Astrocyte of the hippocampus (primary cell): ENCODE results near the gene SLC8A2.
"Not testable (repeated sequence)": the region's sequence is repeated elsewhere in the genome, so short reads cannot be mapped to it uniquely, and the experiment has no call there.

Experiments
- DNase-seq: peaks from one replicate; pipeline ENCODE4 v3.0.0; 2011; ENCODE audit warnings: low read depth, low spot score

Gene SLC8A2

DNA sequence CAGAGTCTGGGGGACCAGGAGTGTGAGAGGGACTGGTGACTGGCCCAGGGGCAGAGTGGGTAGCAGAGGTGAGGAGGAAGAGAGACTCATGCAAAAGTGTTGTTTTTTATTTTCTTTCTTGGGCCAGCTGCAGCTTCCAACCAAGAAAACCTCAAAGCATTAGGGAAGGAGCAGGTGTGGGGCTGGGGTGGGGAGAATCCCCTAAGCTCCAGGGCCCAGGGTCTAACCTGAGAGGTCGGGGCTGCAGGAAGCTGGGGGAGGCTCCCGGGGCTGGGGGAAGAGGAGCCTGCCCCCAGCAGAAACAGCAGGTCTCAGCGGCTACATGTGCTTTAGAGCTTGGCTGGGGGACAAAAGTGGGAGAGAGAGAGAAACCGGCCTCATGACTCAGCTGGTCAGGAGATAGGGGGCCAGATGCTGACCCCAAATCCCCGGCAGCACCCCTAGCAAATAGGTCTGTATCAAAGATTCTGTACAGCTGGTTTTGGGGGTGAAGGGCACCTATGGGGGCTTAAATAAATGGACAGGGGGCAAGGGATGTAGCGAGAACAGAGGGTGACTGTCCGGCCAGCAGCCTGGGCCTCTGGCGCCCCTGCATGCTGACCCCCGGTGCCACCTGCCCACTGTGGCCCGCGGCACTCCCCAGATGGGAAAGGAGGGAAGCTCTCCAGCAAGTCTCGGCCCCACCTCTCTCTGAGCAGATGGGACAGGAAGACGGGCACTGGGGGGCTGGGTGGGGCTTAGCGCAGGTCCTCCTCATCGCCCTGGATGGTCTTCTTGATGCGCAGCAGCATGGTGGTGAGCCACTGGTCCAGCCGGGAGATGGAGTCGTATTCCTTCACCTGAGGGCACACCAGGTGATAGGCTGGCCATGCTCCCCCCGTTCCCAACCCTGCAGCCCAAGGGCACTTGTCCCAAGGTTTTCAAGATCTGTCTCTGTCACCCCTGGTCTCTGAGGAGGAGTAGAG is 16.1 kb upstream of the SLC8A2 start:
- DNase-seq: no peak

DNA sequence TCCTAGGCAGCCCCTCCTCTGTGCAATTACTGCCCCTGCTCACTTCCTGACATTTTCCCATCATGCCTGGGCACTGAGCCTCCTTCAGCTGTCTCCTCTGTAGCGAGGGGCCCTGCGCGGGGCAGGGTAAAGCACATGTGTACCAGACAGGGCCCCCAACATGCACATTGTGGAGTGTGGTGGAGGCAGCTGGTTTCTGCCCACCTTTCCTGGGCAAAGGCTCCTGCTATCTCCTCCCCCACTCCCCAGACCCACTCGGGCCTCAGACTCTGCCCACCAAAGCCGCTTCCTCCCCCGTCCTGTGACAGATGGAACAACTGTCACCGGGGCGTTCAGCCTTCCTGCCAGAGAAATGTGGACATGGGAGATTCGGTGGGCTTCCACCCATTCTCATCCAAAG is 15.2 kb upstream of the SLC8A2 start:
- no peak for DNase-seq

DNA sequence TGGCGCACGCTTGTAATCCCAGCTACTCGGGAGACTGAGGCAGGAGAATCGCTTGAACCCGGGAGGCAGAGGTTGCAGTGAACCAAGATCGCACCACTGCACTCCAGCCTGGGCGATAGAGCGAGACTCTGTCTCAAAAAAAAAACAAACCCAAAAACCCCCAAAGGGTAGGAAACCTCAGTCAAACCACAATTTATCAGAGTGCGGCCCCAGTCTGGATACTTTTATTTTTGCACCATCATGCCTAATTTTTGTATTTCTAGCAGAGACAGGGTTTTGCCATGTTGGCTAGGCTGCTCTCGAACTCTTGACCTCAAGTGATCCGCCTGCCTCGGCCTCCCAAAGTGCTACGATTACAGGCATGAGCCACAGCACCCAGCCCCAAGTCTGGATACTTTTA is 14.5 kb upstream of the SLC8A2 start:
- DNase-seq: not testable (repeated sequence)

DNA sequence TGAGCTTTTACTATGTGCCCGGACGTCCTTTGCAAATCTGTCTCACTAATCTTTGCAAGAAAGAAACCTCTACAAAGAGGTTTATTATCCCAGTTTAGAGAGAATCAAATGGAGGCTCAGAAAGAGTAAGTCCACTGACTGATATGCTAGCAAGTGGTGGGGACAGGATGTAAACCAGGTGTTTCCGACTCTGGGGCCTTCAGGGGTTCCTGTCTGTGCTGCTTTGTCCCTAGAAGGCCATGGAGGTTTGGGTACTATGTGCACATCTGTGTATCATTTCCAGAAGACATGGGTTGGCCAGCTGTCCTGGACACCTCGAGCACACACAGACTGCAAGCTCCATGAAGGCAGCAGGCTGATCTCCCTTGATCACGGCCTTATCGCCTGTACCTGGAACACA is 13.5 kb upstream of the SLC8A2 start:
- DNase-seq: no peak

DNA sequence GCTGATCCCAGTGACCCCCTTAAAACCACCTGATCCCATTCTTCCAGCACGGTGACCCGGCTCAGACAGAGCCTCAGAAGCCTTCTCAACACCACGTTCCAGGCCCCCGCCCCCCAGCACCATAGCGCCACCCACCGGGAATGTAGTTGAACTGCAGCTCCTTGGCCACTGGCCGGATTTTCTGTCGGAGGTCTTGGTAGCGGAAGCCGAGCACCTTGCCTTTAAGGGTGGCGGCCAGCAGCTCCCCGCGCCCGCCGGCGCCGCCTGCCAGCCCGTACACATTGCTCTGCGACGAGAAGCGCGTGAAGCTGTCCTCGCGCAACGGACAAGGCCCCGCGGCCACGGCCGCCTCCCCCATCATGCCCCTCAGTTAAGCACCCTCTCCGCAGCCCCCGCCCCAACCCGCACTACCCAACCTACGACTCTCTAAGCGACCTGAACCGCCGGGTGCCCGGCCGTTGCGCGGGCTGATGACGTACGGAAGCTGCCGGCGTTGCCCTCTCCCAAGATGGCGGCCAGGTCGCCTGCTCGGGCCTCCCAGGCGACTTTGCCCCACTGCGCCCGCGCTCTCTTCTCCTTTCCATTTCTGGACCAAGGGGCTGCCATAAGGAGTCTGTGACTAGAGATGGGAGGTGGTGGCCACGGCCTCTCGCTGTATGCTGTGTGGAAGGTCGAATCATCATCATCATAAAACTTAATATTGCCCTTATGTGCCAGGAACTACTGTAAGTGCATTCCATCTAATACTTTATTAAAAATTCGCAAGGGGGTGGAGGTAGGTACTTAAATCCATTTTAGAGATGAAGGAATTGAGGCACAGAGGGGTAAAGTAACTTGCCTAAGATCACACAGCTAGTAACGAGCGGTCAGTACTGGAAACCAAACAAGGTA is 12.4 kb upstream of the SLC8A2 start, which contains the start of gene KPTN:
Gene KPTN, minus strand, starts transcription at position 420 of the 891 bp plus-strand sequence. Its CDS starts 59 bp downstream, at position 361.
- peak; percentile 97 for DNase-seq

DNA sequence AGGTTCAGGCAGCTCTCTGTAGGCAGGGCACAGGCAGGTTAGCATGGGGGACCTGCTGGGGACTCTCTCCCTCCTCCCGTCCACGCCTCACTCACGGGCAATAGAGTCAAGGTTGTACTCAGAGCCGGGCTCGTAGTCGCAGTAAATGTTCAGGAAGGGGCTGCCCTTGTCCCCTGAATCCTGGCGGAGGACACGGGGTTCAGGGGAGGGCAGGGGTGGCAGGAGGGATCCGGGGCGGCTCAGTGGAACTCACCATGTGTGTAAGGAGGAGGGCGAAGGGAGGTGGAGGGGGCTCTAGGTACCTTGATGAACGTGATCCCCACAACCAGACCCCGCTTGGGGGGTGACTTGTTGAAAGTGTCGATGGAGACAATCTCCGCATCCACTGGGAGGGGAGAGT is 11.5 kb upstream of the SLC8A2 start:
- no peak for DNase-seq

DNA sequence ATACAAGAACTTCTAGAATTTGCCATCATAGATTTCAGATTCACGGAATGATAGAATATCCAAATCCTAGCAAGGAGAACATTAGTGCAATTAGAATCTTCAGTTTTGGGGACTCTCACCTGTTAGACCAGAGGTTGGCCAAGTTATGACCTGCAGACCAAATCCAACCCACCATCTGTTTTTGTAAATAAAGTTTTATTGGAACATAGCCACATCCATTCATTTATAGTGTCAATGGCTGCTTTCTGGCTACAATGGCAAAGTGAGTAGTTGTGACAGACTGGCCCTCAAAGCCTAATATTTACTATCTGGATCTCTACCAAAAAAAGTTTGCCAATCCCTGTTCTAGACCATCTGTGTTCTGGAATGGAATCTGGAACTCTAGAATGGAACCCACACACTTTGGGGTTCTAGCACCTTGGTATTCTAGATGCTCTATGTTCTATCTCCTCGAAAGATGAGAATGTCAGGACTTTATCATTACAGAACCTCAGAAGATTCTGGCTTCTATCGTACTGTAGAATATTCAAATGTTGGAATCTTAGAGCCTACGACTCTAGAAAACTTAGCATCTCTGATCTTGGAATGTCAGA is 9.9 kb upstream of the SLC8A2 start:
- no peak for DNase-seq

DNA sequence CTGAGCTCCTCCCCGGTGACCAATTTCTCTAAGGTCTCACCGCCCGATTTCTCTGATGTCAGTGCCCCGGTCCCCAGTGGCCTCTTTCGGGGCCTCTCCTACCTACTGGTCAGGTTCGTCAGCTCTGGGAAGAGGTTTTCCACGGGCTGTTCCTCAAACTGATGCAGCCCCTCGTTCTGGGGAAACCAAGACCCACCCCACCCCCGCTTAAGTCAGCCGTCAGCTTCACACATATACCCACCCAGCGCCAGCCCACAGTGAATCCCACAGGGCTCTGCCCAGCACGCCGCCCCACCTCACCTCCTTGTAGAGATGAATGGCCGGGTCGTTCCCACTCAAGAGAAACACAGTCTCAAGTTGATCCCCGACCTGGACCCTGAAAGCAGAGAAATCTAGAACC is 9.0 kb upstream of the SLC8A2 start:
- DNase-seq: no peak

DNA sequence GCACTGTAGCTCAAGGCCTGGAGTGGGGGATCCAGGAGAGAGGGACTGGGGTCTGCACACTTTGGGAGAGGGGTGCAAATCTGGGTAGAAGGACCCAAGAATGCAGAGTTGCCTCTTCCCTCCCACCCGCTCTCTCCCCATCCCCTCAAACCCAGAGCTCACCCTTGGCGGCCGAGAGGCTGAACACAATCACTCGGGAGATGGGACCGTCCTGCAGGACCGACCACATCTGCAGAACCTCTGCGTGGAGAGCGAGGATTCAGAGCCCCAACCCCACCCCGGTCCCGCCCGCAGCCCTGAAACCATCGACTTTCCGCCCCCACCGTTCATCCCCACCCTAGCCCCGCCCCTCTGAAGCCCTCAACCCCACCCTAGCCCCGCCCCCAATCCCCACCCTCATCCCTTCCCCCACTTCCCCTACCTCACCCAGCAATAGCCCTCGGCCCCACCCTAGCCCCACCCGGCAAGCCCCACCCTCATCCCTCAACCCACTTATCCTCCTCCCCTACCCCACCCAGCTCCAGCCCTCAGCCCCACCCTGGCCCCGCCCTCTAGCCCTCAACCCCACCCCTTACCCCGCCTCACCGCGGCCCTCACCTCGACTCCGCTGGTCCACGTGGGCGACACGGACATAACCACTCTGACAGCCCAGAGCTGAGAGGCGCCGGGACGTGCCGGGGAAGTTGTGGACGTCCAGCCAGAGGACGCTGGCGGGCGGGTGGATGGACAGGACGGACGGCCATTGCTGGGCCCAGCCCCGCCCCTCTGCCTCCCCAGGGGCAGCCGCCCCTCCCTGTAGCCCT is 8.2 kb upstream of the SLC8A2 start:
- DNase-seq: peak; percentile 32

DNA sequence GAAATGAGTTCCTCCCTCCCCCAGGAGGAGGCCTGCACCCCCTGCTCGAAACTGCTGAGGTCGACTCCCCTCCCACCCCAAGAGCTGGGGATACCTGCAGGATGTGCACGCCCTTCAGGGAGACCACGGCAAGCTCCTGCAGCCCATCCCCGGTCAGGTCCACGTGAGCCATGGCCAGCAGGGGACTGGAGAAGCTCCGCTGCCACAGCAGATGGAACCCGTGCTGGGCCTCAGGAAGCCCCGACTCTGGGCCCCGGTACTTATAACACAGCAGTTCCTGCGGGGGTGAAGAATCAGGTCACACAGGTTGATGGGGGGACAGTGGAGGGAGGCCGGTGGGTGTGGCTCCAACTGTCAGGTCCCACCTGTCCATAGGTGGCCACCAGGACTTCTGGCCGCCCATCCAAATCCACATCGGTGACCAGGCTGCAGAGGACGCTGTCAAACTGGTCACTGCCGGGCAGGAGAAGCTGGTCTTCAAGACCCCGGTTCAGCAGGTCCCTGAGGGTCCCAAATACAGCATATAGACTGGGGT is 4.8 kb upstream of the SLC8A2 start:
- DNase-seq: no peak

DNA sequence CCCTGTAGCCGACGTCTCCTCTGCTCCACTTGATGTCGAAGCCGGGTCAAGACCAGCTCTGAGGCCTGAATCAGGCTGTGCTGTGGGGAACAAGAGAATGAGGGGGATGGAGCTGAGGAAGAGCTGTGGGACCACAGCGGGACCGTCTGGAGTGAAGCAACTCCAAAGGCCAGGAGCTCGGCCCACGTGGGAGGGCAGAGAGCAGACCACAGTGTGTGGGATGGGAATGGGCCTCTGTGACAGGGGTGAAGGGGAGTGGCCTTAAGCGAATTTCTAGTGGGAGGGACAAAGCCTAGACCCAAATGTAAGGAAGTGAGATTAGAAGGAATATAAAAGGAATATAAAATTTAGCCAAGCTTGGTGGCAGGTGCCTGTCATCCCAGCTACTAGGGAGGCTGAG is 3.8 kb upstream of the SLC8A2 start:
- no peak for DNase-seq

DNA sequence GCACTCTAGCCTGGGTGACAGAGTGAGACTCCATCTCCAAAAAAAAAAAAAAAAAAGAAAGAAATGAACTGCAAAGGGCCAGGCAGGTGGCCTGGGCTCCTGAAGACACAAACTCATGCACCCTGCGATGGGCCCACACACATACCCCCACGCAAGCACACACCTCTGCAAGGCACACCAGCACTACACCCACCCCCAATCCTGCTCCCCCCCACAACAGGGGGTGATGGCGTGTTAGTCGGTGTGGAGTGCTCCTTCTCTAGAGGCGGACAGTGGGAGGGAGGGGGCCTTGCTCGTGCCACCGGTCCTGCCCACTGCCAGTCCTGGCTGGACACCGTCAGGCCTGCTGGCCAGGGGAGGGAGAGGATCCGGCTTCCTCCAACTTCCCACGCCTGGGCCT is 1.6 kb upstream of the SLC8A2 start:
- no peak for DNase-seq

DNA sequence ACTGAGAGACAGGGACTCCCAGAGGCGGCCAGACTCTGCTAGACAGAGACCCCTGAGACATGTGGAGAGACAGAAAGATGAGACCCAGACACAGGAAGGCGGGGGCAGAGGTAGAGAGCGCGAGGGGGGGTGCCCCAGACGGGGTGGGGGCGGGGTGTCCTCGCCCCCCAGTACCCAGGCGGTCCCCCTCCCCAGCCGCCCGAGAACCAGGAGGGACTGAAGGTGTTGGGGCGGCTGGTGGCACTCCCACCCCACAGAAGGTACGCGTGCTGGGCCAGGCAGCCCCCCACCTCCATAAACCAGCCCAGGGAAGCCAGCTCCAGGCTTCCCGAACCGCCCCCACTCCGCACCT is 336 bp downstream of the SLC8A2 start:
- DNase-seq: no peak

DNA sequence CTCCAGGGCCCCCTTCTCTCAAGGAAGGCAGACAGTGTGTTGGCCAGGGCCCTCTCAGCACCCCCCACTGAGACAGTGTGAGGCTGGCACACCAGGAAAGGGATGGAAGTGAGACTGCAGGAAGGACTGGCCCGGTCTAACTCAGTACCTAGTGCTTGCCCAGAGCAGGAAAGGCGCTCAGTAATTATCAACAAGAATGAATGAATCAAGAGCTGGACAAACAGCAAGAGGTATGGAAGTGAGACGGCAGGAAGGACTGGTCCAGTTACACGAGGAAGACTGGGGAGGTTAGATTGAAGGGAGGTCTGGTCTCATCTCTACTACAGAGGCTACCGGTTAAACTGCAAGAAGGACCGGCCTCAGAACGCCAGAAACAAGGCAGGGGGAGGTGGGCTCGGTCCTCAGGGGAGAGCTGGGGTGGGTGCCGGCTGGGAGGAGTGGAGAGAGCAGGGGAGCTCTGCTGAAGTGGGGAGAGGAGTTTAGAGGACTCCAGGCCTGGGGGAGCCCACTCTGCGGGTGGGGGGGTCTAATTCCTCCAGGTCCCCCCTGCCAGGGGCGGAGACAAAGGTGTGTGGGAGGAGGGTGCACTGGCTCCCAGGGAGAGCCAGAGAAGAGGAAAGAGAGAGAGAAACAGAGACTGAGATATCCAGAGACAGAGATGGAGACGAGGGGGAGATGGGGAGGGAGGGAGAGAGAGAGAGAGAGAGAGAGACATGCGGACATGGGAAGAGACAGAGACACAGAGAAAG is 1.1 kb downstream of the SLC8A2 start:
- DNase-seq: no peak

DNA sequence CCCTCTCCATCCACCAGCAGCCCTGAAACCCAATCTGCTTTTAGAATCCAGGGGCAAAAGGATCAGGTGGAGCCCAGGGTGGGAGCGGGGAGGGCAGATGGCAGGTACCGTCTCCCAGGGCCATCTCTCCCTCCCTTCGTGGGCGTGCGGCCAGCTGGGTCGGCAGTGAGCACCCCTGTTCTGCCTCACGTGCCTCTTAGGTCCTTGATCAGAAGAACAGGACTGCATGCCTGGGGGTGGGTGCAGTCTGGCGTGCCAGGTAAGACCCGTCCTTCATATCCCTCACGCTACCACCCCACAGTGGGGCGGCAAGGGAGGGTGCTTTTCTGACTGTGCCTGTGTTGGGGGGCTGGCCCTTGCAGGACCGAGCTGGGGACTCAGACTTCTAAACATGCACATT is 2.0 kb downstream of the SLC8A2 start:
- no peak for DNase-seq

DNA sequence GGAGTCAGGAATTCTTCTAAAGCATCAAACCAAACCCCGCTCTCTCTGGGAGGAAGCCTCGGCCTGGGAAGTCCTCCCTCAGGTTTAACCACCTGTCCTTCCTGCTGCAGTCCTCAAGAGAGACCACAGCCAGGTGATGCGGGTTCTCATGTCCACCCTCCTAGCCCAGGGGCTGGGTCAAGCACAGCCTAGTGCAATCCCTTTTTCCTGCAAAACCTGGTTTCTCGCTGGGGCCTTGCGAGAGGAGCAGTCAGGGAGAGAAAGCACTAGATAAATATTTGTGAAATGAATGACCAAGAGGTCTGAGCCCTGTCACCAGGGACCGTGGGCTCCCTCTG is 2.4 kb downstream of the SLC8A2 start:
- DNase-seq: no peak

DNA sequence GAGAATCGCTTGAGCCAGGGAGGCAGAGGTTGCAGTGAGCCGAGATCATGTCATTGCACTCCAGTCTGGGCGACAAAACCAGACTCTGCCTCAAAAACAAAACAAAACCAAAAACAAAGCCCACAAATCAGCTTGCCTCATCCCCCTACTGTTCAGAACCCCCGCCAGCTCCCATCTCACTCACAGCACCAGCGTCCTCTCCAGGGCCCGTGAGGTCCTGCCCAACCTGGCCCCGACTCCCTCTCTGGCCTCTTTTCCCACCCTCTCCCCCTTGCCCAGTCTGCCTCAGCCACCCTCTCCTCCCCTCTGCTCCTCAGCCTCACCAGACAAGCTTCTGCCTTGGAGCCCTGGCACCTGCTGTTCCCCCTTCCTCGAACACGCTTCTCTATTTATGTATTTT is 3.8 kb downstream of the SLC8A2 start:
- no peak for DNase-seq

DNA sequence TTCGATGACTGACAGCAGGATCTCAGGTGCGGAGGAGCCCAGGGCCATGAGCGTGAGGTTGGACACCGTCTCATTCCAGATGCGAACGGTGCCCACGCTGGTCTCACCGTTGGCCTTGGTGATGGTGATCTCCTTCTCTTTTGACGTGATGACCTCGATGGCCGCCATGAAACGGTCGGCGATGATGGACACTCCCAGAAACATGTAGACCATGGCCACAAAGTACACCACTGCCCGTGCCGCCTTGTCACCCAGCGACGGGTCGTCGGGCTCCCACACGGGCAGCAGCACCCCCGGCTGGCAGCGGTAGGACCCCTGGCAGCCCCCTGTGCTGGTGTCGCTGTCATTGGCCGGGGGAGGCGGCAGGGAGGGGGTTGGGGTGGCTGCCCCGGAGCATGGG is 5.7 kb downstream of the SLC8A2 start:
- no peak for DNase-seq

DNA sequence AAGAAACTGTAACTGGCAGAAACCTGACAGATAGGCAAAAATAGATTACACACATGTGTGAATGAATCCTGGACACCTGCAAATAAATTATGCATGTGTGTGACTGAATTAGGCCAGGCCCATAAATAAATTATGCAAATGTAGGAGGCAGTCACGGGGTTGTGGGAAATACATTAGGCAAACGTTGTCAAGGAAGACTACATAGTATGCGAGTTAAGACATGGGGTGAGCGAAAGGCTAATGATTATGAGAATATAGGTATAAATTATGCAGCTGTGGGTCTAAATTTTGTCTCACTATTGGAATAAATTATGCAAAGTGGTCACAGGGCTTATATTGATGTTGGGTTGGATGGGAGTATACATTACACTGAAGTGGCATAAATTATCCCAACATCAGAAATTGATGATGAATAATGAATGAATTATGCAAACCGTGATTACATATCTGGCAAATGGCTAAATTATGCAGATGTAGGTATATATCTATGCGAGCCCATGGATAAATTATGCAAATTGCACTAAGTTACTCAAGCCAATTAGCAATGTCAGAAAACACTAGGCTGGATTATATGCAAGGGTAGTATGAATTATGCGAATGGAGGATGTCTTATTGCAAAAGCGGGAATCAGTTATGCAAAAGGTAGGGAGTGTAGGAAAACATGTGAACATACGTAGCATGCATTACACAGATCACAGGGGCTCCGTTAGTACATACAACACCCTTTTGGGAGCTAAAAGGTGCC is 6.8 kb downstream of the SLC8A2 start:
- no peak for DNase-seq

DNA sequence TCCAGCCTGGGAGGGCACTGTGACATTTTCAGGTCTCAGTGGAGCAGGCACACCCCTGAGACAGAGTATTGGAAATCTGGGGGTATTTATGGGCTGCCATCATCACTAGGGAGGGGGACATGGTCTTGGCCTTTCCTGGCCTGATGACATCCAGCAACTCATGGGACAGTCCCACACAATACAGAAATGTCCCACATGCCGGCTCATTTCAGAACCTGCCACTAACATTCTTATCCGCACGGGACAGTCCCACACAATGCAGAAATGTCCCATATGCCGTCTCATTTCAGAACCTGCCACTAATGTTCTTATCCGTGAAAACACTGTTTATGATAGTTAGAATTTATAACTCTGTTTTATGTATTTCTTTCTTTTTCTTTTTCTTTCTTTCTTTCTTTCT is 9.8 kb downstream of the SLC8A2 start:
- no peak for DNase-seq
